ENCODE results near the gene FAM13C. TPM values are rescaled to one million over a fixed set of nuclear protein-coding genes. Genes with fewer than 3 reads are reported as not detected.

Gene FAM13C
- total and polyA plus RNA-seq, 2 of the 13 experiments (the other 11 are each of a cell fraction or from before 2014, with no cell fraction given): 0.07 to 0.26 TPM

- Histone ChIP-seq H3K27me3 (ENCODE audit: control insufficient read depth in 1 of 2, insufficient read depth in 2 of 2, low read length in 2 of 2) (no peaks in the 10 kb centered on the region), H3K4me3 (replicated peaks in 1 of 3; ENCODE audit: insufficient read depth in 1 of 3, low read depth in 2 of 3, low read length in 3 of 3) (no peak overlapping the region), H3K79me2 (ENCODE audit: insufficient read depth, low read length) (no peaks in the 10 kb centered on the region), H2AFZ (ENCODE audit: low read length) (no peak overlapping the region), H3K4me1 (ENCODE audit: insufficient read depth, low read length) (no peaks in the 10 kb centered on the region), H3K9me3 (ENCODE audit: low read length) (no peaks in the 10 kb centered on the region), H3K27ac (ENCODE audit: extremely low read length, insufficient read depth, low read length) (no peak overlapping the region), H3K4me2 (ENCODE audit: low read depth, low read length) (no peak overlapping the region), H3K9ac (ENCODE audit: insufficient read depth, low read depth, low read length) (no peak overlapping the region), H4K20me1 (ENCODE audit: insufficient read depth, low read length) (no peaks in the 10 kb centered on the region), H3K36me3 (replicated peaks in 1 of 2; ENCODE audit: control insufficient read depth in 1 of 2, insufficient read depth in 2 of 2, low read length in 2 of 2) (no peaks in the 10 kb centered on the region)
- POLR2A ChIA-PET: no interaction called here
- CTCF ChIA-PET (ENCODE audit: low intra/inter-chr PET ratio, low total read pairs): no interaction called here
- ATAC-seq: peak; percentile 28; the same call in 1 of the 3 replicates
- no TSS peak for BruUV-seq (replicated peaks)
- in situ Hi-C loops (cut with HindIII; ENCODE audit: extremely low pct_ligation_motif_present, low pct_unique_long_range_greater_than_20kb) (no loop called here), intact Hi-C loops (cut with micrococcal nuclease; ENCODE audit: unreplicated experiment) (no loop called here)
- 33% methylated on average over 4 of the region's 4 CpGs for WGBS (ENCODE audit: low lambda C conversion rate)
- FAIRE-seq: no peak
- TF ChIP-seq PHF20 (CRISPR knock-in tag; IDR thresholded peaks at IDR 0.05): no peak
- peak; percentile 45 for TF ChIP-seq STAG1 (CRISPR knock-in tag; IDR thresholded peaks at IDR 0.05)
- no peak for TF ChIP-seq SATB2 (CRISPR knock-in tag; IDR thresholded peaks at IDR 0.05)
- no peak for TF ChIP-seq ZNF503 (CRISPR knock-in tag; IDR thresholded peaks at IDR 0.05)
- TF ChIP-seq CTCF (CRISPR knock-in tag; IDR thresholded peaks at IDR 0.05): 0 out of 2 replicates have a peak, but pooled peaks have one; percentile 21
- DNase-seq (ENCODE audit: low spot score): peak; percentile 4
Measured at GRCh38 chr10:59290448-59290847, 71.9 kb downstream of the FAM13C start.

GRCh38 chr10:59289853-59290252 is 72.5 kb downstream of the FAM13C start:
- H3K27me3 ChIP-seq (ENCODE audit: control insufficient read depth in 1 of 2, insufficient read depth in 2 of 2, low read length in 2 of 2): no peaks in the 10 kb centered on the region
- H3K36me3 ChIP-seq (replicated peaks in 1 of 2; ENCODE audit: control insufficient read depth in 1 of 2, insufficient read depth in 2 of 2, low read length in 2 of 2): no peaks in the 10 kb centered on the region
- POLR2A ChIA-PET: no interaction called here
- in situ Hi-C loops (cut with HindIII; ENCODE audit: extremely low pct_ligation_motif_present, low pct_unique_long_range_greater_than_20kb) (no loop called here), intact Hi-C loops (cut with micrococcal nuclease; ENCODE audit: unreplicated experiment) (no loop called here)
- CTCF ChIA-PET (ENCODE audit: low intra/inter-chr PET ratio, low total read pairs): no interaction called here
- no peak overlapping the region for H3K9ac ChIP-seq (ENCODE audit: insufficient read depth, low read depth, low read length)
- H3K4me1 ChIP-seq (ENCODE audit: insufficient read depth, low read length): no peaks in the 10 kb centered on the region
- no peak for DNase-seq (ENCODE audit: low spot score)
- H3K4me2 ChIP-seq (ENCODE audit: low read depth, low read length): no peak overlapping the region
- H3K9me3 ChIP-seq (ENCODE audit: low read length): no peaks in the 10 kb centered on the region
- H3K79me2 ChIP-seq (ENCODE audit: insufficient read depth, low read length): no peaks in the 10 kb centered on the region
- 38% methylated on average over 3 of the region's 3 CpGs for WGBS (ENCODE audit: low lambda C conversion rate)
- ATAC-seq: no peak
- FAIRE-seq: no peak
- no peak overlapping the region for H2AFZ ChIP-seq (ENCODE audit: low read length)
- no peak overlapping the region for H3K4me3 ChIP-seq (replicated peaks in 1 of 3; ENCODE audit: insufficient read depth in 1 of 3, low read depth in 2 of 3, low read length in 3 of 3)
- no peak overlapping the region for H3K27ac ChIP-seq (ENCODE audit: extremely low read length, insufficient read depth, low read length)
- BruUV-seq (replicated peaks): no TSS peak
- no peaks in the 10 kb centered on the region for H4K20me1 ChIP-seq (ENCODE audit: insufficient read depth, low read length)
- no peak for TF ChIP-seq NR2F2 (IDR thresholded peaks at IDR 0.05; ENCODE audit: borderline replicate concordance, low read depth)
- no peak for TF ChIP-seq ZNF350 (CRISPR knock-in tag; IDR thresholded peaks at IDR 0.05; ENCODE audit: borderline replicate concordance, low read depth)
- TF ChIP-seq ZNF605 (CRISPR knock-in tag; IDR thresholded peaks at IDR 0.05): no peak
- no peak for TF ChIP-seq IKZF5 (CRISPR knock-in tag; IDR thresholded peaks at IDR 0.05)
- TF ChIP-seq ELK4 (CRISPR knock-in tag; IDR thresholded peaks at IDR 0.05; ENCODE audit: borderline replicate concordance): no peak
- no peak for TF ChIP-seq IRF1 (CRISPR knock-in tag; IDR thresholded peaks at IDR 0.05; ENCODE audit: low read depth)

Measured in HepG2 (cell line).